Activated CD8-positive, alpha-beta memory T cell treated with anti-CD3 and anti-CD28 coated beads for 48 hours (primary cell): ENCODE data around the gene SELENOF.

Experiments used
- DNase-seq, 3 experiments: peaks; one replicate each; pipeline ENCODE4 v3.0.0-alpha.2; 2020; ENCODE audit warnings: low read depth in 2 of 3, low spot score in 2 of 3

SELENOF gene

GRCh38 chr1:86913896-86914600 lies at the start of gene SELENOF:
TSS of gene SELENOF (minus strand) at chr1:86914126. CDS start at chr1:86914111, 15 bp downstream.
- DNase-seq, result peak; percentile 68 to 94 (median 89)

- no peak for DNase-seq
Measured at GRCh38 chr1:86960548-86960947, 46.6 kb upstream of the SELENOF start.

GRCh38 chr1:86957221-86957620 lies 43.3 kb upstream of the SELENOF start:
- DNase-seq, result no peak

GRCh38 chr1:86956221-86956620 lies 42.3 kb upstream of the SELENOF start:
- DNase-seq, result no peak

GRCh38 chr1:86955678-86956077 lies 41.8 kb upstream of the SELENOF start:
- no peak for DNase-seq

GRCh38 chr1:86953167-86953566 lies 39.2 kb upstream of the SELENOF start:
- DNase-seq, result no peak

GRCh38 chr1:86951430-86951829 lies 37.5 kb upstream of the SELENOF start:
- no peak for DNase-seq

GRCh38 chr1:86950712-86951419 lies 36.9 kb upstream of the SELENOF start:
- no peak for DNase-seq

GRCh38 chr1:86948212-86948611 lies 34.3 kb upstream of the SELENOF start:
- DNase-seq, result no peak

- no peak for DNase-seq
Measured at GRCh38 chr1:86942743-86943142, 28.8 kb upstream of the SELENOF start.

GRCh38 chr1:86942042-86942441 lies 28.1 kb upstream of the SELENOF start:
- DNase-seq, result no peak

GRCh38 chr1:86940599-86940998 lies 26.7 kb upstream of the SELENOF start:
- no peak for DNase-seq

- no peak for DNase-seq
Measured at GRCh38 chr1:86939406-86939805, 25.5 kb upstream of the SELENOF start.

- DNase-seq, result no peak
Measured at GRCh38 chr1:86938855-86939254, 24.9 kb upstream of the SELENOF start.

GRCh38 chr1:86938450-86938849 lies 24.5 kb upstream of the SELENOF start:
- no peak for DNase-seq

- no peak for DNase-seq
Measured at GRCh38 chr1:86933562-86934377, 19.8 kb upstream of the SELENOF start.

- DNase-seq, result no peak
Measured at GRCh38 chr1:86933051-86933450, 19.1 kb upstream of the SELENOF start.

GRCh38 chr1:86928819-86929218 lies 14.9 kb upstream of the SELENOF start:
- DNase-seq, result no peak

GRCh38 chr1:86926883-86927282 lies 13.0 kb upstream of the SELENOF start:
- no peak for DNase-seq

GRCh38 chr1:86925742-86926141 lies 11.8 kb upstream of the SELENOF start:
- DNase-seq, result no peak

GRCh38 chr1:86924324-86924960 lies 10.5 kb upstream of the SELENOF start:
- no peak for DNase-seq
